GM19468 (cell line): ENCODE results near the gene ANO4.
A peak's percentile ranks its signal among the peaks of the same experiment; 100 is the strongest.
"Not testable (repeated sequence)": the region's sequence is repeated elsewhere in the genome, so short reads cannot be mapped to it uniquely, and the experiment has no call there.

Experiments
- ATAC-seq: cut with Tn5 transposase; IDR thresholded peaks from one replicate; pipeline ENCODE4 v1.9.1; 2021; ENCODE audit warnings: mild to moderate bottlenecking, moderate library complexity, moderate number of reproducible peaks; ENCODE audit not compliant: unreplicated experiment; ENCODE audit errors: extremely low read depth

Gene ANO4

DNA sequence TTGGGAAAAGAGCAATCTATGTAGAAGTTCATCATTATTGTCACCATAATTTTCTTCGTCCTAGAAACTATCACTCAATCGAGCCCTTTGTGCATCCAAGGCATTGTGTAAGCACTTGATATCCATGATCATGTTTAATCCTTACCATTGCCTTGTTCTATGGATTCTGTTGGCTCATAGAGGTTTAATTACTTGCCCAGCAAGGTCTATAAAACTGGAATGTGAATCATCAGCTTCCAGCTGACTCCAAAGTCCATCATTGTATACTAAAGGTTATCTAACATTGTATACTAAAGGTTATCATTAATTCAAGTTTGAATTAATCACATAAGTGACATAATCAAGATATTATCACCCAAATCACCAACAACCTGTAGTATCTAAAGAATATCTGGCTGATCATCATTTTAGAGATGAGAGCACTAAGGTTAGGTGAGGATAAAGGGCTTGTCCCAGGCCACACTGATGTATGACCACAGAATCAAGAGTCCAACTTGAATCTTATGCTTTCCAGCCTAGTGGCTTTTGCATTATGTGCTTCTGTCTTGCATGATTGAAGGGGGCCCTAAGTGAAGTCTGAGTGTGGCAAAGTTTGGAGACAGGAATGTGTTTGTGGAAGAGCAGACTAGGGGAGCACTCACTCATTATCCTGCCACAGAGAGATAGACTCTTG is 188.1 kb downstream of the ANO4 start:
- no peak for ATAC-seq

GRCh38 chr12:100984796-100985195 is 190.2 kb downstream of the ANO4 start:
- no peak for ATAC-seq

- ATAC-seq = no peak
These were observed 192.3 kb downstream of the ANO4 start for GRCh38 chr12:100986595-100987547.

DNA sequence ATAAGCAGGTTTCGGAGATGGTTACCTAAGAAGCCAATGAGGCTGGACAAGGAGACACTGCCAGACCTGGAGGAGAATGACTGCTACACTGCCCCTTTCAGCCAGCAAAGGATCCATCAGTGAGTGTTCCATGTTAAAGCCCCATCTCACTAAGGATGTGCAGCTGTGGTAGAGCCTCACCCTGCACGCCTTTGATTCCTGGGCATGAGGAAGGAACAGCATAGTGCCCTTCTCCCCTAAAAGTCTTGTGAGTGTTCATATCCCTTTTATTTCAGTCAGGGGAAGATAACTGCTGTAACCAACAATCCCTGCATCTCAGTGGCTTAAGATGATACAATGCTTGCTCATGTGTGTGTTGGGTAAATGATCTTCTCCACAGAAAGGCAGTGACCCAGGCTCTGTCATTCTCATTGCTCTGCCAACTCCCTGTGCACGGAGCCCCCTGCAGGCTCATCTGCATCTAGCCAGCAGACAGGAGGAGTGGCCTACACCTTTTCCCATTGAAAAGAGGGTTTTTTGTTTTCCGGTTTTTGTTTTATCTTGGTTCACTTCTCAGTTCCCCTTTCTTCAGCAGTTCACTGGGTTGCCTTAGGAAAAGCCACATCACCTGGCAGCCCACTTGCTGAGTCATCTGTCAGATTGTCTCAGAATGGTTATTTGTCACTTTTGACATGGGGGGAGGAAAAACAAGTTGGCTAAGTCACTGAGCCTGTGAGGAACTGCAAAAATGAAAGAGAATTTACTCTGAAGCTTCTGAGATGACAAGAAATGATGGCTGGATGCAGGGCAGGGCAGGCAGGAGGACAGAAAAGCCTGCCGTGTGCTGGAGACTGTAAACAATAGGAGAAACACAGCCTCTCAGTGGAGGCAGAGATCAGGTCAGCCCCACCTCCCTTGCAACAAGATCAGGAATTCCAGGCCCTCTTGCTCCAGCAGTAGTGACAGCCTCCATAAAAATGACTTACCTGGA is 193.3 kb downstream of the ANO4 start:
- ATAC-seq = peak; percentile 95

DNA sequence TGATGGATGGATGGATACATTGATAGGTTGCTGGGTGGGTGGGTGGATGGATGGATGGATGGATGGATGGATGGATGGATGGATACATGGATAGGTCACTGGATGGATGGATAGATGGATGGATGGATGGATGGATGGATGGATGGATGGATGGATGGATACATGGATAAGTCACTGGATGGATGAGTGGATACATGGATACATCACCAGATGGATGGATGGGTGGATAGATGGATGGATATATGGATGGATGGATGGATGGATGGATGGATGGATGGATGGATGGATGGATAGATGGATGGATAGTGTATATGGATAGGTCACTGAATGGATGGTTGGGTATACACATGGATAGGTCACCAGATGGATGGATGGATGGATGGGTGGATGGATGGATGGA is 194.9 kb downstream of the ANO4 start:
- not testable (repeated sequence) for ATAC-seq

DNA sequence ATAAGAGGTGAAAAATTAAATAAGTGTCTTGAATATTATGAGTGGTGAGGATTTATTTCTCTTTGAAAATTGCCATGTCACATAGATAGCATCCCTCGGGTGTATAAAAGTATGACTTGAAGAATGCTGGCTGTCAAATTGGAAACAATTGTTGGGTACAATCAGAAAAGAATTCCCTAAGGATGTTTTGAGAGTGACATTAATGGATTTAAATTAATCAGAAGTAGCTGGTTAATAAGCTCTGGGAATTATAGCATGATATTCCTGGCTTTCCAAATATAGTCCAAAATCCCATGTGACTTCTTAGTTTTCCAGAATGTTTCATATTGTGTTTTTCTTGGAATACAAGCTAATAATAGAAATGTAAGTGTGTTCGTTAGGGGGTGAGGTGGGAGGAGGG is 196.5 kb downstream of the ANO4 start:
- no peak for ATAC-seq

- no peak for ATAC-seq
These were observed 197.6 kb downstream of the ANO4 start for GRCh38 chr12:100992194-100992593.

DNA sequence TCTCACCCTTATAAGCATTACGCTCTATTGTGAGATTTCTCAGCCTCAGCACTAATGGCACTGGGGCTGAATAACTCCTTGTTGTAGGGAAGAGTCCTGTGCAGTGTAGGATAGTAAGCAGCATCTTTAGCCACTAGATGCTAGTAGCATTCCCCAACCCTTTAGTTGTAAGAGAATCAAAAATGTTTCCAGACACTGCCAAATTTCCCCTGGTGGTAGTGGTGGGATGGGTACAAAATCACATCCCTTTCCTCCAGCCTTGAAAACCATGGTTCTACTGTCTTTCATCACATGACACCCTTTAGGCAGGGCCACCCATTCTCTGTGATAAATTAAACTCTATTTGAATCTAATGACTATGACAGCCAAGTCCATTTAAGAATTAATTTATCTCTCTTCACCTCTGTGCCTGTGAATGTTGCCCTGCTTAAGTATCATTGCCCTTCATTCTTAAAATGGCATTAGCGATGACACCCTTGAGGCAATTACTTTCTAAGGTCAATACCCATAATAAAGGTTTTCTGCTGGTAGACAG is 199.4 kb downstream of the ANO4 start:
- no peak for ATAC-seq

GRCh38 chr12:100995201-100995600 is 200.6 kb downstream of the ANO4 start:
- ATAC-seq = no peak

GRCh38 chr12:100995771-100996170 is 201.2 kb downstream of the ANO4 start:
- peak; percentile 70 for ATAC-seq

DNA sequence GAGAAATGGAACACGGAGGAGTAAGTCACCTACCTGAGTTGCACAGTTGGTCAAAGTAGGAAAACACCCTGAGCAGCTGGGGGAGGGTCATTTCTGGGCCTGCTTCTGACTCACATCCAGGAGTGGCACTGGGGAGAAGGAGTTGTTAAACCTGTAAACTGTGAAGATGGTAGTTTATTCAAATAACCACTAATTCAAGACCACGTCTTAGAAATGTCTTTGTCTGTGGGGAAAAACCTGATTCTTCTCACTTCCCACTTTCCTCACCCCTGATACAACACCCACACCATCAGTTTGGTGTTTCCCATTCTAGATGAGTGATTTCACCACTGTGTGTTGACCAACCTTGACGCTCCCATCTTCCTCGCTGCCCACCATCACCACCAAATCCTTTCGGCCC is 207.1 kb downstream of the ANO4 start:
- peak; percentile 62 for ATAC-seq

DNA sequence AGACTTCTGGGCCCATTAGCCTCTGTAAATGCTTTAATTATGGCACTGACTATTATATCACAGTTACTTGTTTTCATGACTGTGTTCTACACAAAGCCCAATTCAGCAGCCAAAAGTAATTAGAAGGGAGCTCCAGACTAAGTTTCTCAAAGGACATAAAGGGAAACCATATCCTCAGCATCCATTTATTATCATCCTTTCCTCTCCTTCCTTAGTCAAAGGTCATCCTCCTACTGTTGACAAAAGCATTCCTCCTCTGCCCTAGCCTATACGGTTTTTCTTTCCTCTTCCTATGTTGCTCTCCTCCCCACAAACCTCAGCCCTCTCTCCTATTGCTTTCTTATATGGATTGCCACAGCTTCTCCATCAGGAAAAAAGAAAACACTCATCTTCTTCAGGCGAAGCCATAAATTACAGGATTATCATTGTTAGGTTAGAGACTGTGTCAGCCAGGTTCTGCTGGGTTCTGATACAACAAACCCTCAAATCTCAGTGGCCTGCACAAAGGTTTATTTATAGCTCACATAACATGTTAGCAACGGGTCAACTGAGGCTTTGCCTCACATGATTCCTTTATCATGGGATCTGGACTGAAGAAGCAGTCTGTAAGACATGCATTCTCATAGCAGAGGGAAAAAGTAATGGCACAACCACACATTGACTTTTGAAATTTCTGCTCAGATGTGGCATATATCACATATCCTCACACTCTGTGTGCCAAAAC is 208.3 kb downstream of the ANO4 start:
- ATAC-seq = no peak

- no peak for ATAC-seq
These were observed 210.3 kb downstream of the ANO4 start for GRCh38 chr12:101004898-101005297.

DNA sequence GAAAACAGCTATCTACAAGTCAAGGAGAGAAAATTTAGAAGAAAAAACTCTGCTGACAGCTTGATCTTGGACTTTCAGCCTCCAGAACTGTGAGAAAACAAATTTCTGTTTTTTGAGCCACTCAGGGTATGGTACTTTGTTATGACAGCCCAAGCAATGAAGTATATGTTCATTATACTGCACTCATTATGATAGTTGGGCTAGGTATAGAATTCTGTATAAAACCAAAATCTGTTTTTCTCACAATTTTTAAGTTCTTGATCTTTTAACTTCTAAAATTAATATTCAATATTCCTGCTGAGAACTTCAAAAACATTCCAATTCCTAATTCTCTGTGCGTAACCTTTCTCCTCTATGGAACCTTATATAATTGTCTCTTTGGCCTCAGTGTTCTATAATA is 214.7 kb downstream of the ANO4 start:
- ATAC-seq = no peak

DNA sequence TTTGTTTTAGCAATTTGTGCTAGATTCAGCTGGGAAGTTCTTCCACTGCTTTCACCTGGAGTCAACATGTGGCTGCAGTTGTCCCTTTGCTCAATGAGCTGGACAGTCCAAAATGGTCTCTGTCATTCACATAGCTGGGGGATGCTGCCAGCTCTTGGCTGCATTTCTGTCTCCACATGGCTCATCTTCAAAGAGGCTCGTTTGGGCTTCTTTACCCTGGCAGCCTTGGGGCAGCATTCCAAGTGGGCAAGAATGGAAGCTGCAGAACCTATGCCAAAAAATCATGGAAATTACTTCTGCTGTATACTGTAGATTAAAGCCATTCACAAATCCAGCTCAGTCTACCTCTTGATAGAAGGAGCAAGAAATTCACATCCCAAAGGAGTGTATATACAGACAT is 216.3 kb downstream of the ANO4 start:
- no peak for ATAC-seq

DNA sequence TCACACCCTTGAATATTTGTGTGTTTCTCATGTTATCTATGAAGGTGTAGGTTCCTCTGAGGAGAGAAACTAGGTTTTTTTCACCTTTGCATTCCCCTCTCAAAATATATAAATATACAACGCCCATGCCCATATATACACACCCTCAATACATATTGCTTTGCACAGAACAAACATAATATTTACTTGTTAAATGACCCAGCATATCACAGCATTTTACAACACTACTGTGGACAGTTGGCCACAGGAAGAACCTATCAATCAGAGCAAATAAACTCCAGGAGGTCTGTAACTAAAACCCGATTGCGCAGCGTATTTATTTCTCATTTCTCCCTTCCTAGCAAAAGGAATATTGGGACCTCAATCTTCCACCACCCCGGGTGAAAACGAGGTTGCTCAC is 219.4 kb downstream of the ANO4 start:
- no peak for ATAC-seq

DNA sequence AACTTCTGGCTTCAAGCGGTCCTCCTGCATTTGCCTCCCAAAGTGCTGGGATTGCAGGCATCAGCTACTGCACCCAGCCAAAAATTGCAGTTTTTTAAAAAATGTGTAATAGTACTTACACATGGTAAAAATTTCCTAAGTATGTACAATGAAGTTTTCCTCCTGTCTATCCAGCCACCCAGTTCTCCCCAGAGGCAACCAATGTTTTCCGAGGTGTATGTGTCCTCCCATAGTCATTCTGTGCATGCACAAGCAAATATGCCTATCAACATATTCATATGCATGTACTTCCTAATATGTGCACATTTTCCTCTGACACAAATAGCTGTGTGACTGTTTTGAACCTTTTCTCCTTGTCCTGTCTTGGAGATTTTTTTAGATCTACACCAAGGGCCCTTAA is 220.5 kb downstream of the ANO4 start:
- ATAC-seq = no peak

GRCh38 chr12:101018540-101018939 is 224.0 kb downstream of the ANO4 start:
- no peak for ATAC-seq

- no peak for ATAC-seq
These were observed 224.6 kb downstream of the ANO4 start for GRCh38 chr12:101019201-101019600.
